ENCODE results near the gene PSMA7. TPM values are rescaled to one million over a fixed set of nuclear protein-coding genes. Genes with fewer than 3 reads are reported as not detected.

PSMA7 gene
- total RNA-seq, 1 experiment from 2014 or later, result 332 TPM

- Mint-ChIP-seq H3K36me3 (ENCODE audit: insufficient read depth in 1 of 3, low read depth in 3 of 3) (peaks cover 9 to 40% (median 22%) of the 10 kb centered on the region in 3 experiments), H3K4me3 (no peak overlapping the region)
These were observed 32.5 kb upstream of the PSMA7 start for GRCh38 chr20:62175711-62176110.

More at GRCh38 chr20:62175711-62176110, 32.5 kb upstream of the PSMA7 start:
- Histone ChIP-seq H3K4me1 (ENCODE audit: insufficient read depth, low read length) (no peaks in the 10 kb centered on the region), H3T11ph (ENCODE audit: low read length) (no peak overlapping the region), H3K27ac (ENCODE audit: insufficient read length, low read depth, low read length) (no peak overlapping the region), H2AFZ (ENCODE audit: low read length) (no peak overlapping the region), H3K79me2 (ENCODE audit: insufficient read depth, low read length) (no peaks in the 10 kb centered on the region), H4K8ac (replicated peaks; ENCODE audit: insufficient read length, low read depth, low read length) (no peak overlapping the region), H2BK12ac (ENCODE audit: insufficient read length, low read depth, low read length) (no peak overlapping the region), H3K23me2 (ENCODE audit: insufficient read length, low read depth, low read length, poor library complexity, severe bottlenecking) (no peaks in the 10 kb centered on the region), H4K91ac (ENCODE audit: insufficient read length, low read depth, low read length) (no peak overlapping the region), H2BK20ac (ENCODE audit: low read depth, low read length, poor library complexity, severe bottlenecking) (no peak overlapping the region), H3K9me3 (ENCODE audit: control insufficient read depth, low read depth, low read length) (no peaks in the 10 kb centered on the region), H3K27me3 (ENCODE audit: insufficient read depth, low read length) (no peaks in the 10 kb centered on the region), H3K18ac (ENCODE audit: insufficient read length, low read depth, low read length) (no peak overlapping the region), H3K14ac (ENCODE audit: insufficient read depth, low read length) (no peak overlapping the region), H3K9ac (ENCODE audit: extremely low read depth, insufficient read length, low read length) (no peak overlapping the region), H3K23ac (ENCODE audit: insufficient read length, low read depth, low read length) (no peak overlapping the region), H2AK5ac (ENCODE audit: insufficient read length, low read length) (no peak overlapping the region), H3K79me1 (ENCODE audit: insufficient read depth, low read depth, low read length, poor library complexity, severe bottlenecking) (no peaks in the 10 kb centered on the region), H3K56ac (ENCODE audit: insufficient read length, low read depth, low read length) (no peak overlapping the region), H3K4ac (ENCODE audit: low read depth, low read length) (no peak overlapping the region), H4K20me1 (ENCODE audit: control insufficient read depth, insufficient read depth, insufficient read length) (no peaks in the 10 kb centered on the region), H2BK120ac (ENCODE audit: low read depth, low read length, poor library complexity, severe bottlenecking) (no peak overlapping the region), H3K4me2 (ENCODE audit: insufficient read depth, insufficient read length, low read length) (no peak overlapping the region), H2BK15ac (ENCODE audit: low read depth, low read length) (no peak overlapping the region), H4K5ac (ENCODE audit: insufficient read length, low read depth, low read length) (no peak overlapping the region), H2BK5ac (ENCODE audit: insufficient read length, low read length) (no peak overlapping the region)
- no CpG with 5 or more reads among the region's 10 CpGs for WGBS (ENCODE audit: extremely low coverage, insufficient read length, low lambda C conversion rate)
- no peaks in the 10 kb centered on the region for H3K9me3 Mint-ChIP-seq
- H3K27ac Mint-ChIP-seq, result 0 out of 7 replicates have a peak overlapping the region, but pooled peaks of 1 of the 3 experiments have one; percentile 79
- DNase-seq, result no peak
- no peaks in the 10 kb centered on the region for H3K4me1 Mint-ChIP-seq
- TF ChIP-seq CTCF (conservative IDR thresholded peaks at IDR 0.05), result no peak
- H3K27me3 Mint-ChIP-seq (ENCODE audit: low read depth), result no peaks in the 10 kb centered on the region
